Activated naive CD4-positive, alpha-beta T cell treated with anti-CD3 and anti-CD28 coated beads for 36 hours (primary cell): ENCODE measurements around the gene FGF14. TPM values are rescaled to one million over a fixed set of nuclear protein-coding genes. Genes with fewer than 3 reads are reported as not detected.

Experiments
- CTCF ChIA-PET: fragments of 350-600 bp; sonication (Branson Sonifier 250); formaldehyde crosslinking; loops from one replicate; lab custom pipeline; 2021; ENCODE audit warnings: antibody characterized with exemption; lab: Charles Lee
- DNase-seq: peaks from one replicate; pipeline ENCODE4 v3.0.0-alpha.2; 2020
- H3K27ac Mint-ChIP-seq: one replicate; pipeline ENCODE4 v1.8.0; 2021; ENCODE audit warnings: mild to moderate bottlenecking, mixed read lengths
- H3K27me3 Mint-ChIP-seq: one replicate; pipeline ENCODE4 v1.8.0; 2021; ENCODE audit warnings: low read depth, mixed read lengths
- H3K36me3 Mint-ChIP-seq: one replicate; pipeline ENCODE4 v1.8.0; 2021; ENCODE audit warnings: low read depth, mixed read lengths
- H3K4me1 Mint-ChIP-seq: one replicate; pipeline ENCODE4 v1.8.0; 2021; ENCODE audit warnings: low read depth, mixed read lengths
- H3K4me3 Mint-ChIP-seq: one replicate; pipeline ENCODE4 v1.8.0; 2021; ENCODE audit warnings: mild to moderate bottlenecking, moderate library complexity, mixed read lengths
- H3K9me3 Mint-ChIP-seq: one replicate; pipeline ENCODE4 v1.8.0; 2021; ENCODE audit warnings: mixed read lengths
- intact Hi-C: fragments of 100-400 bp; cut with micrococcal nuclease; formaldehyde crosslinking; loops from one replicate; pipeline ENCODE4 v1.15.1; 2023
- total RNA-seq, 2 experiments: library from RNA; stranded (reverse); gene quantifications; one replicate each; pipeline ENCODE4 v1.2.3, GENCODE V29; 2021

Gene FGF14
- total RNA-seq, 2 experiments from 2014 or later = not detected

- no peak for DNase-seq
- H3K27ac Mint-ChIP-seq = no peak overlapping the region
- no peaks in the 10 kb centered on the region for H3K9me3 Mint-ChIP-seq
- H3K27me3 Mint-ChIP-seq = peaks cover 10% of the 10 kb centered on the region
- intact Hi-C loops = no loop called here
- H3K4me3 Mint-ChIP-seq = no peak overlapping the region
- H3K36me3 Mint-ChIP-seq = no peaks in the 10 kb centered on the region
- CTCF ChIA-PET = no interaction called here
- no peaks in the 10 kb centered on the region for H3K4me1 Mint-ChIP-seq
These were observed 134.7 kb downstream of the FGF14 start for GRCh38 chr13:102267191-102267590.

- H3K4me3 Mint-ChIP-seq = no peak overlapping the region
- H3K27ac Mint-ChIP-seq = no peak overlapping the region
- H3K27me3 Mint-ChIP-seq = peaks cover 12% of the 10 kb centered on the region
- H3K36me3 Mint-ChIP-seq = no peaks in the 10 kb centered on the region
- CTCF ChIA-PET = no interaction called here
- no peak for DNase-seq
- no peaks in the 10 kb centered on the region for H3K9me3 Mint-ChIP-seq
- intact Hi-C loops = no loop called here
- no peaks in the 10 kb centered on the region for H3K4me1 Mint-ChIP-seq
These were observed 140.0 kb downstream of the FGF14 start for GRCh38 chr13:102261809-102262208.

GRCh38 chr13:102261316-102261715 lies 140.5 kb downstream of the FGF14 start:
- no peaks in the 10 kb centered on the region for H3K36me3 Mint-ChIP-seq
- no peaks in the 10 kb centered on the region for H3K9me3 Mint-ChIP-seq
- no peak overlapping the region for H3K4me3 Mint-ChIP-seq
- CTCF ChIA-PET = no interaction called here
- peaks cover 12% of the 10 kb centered on the region for H3K27me3 Mint-ChIP-seq
- DNase-seq = no peak
- intact Hi-C loops = no loop called here
- no peak overlapping the region for H3K27ac Mint-ChIP-seq
- H3K4me1 Mint-ChIP-seq = no peaks in the 10 kb centered on the region

- H3K27ac Mint-ChIP-seq = no peak overlapping the region
These were observed 141.6 kb downstream of the FGF14 start for GRCh38 chr13:102260256-102260655.

GRCh38 chr13:102255409-102255808 lies 146.4 kb downstream of the FGF14 start:
- Mint-ChIP-seq H3K27me3 (no peaks in the 10 kb centered on the region), H3K36me3 (no peaks in the 10 kb centered on the region), H3K9me3 (no peaks in the 10 kb centered on the region), H3K4me1 (no peaks in the 10 kb centered on the region), H3K27ac (no peak overlapping the region), H3K4me3 (no peak overlapping the region)
- DNase-seq = no peak
- intact Hi-C loops = no loop called here
- CTCF ChIA-PET = no interaction called here

More at GRCh38 chr13:102260256-102260655, 141.6 kb downstream of the FGF14 start:
- Mint-ChIP-seq H3K4me3 (no peak overlapping the region), H3K36me3 (no peaks in the 10 kb centered on the region), H3K4me1 (no peaks in the 10 kb centered on the region), H3K9me3 (no peaks in the 10 kb centered on the region), H3K27me3 (peaks cover 12% of the 10 kb centered on the region)
- intact Hi-C loops = no loop called here
- DNase-seq = no peak
- CTCF ChIA-PET = no interaction called here

GRCh38 chr13:102251817-102252216 lies 150.0 kb downstream of the FGF14 start:
- CTCF ChIA-PET = no interaction called here
- intact Hi-C loops = no loop called here
- no peak for DNase-seq
- Mint-ChIP-seq H3K4me1 (no peaks in the 10 kb centered on the region), H3K36me3 (no peaks in the 10 kb centered on the region), H3K9me3 (no peaks in the 10 kb centered on the region), H3K4me3 (no peak overlapping the region), H3K27ac (no peak overlapping the region), H3K27me3 (peaks cover under 1% of the 10 kb centered on the region)

- Mint-ChIP-seq H3K9me3 (no peaks in the 10 kb centered on the region), H3K4me1 (no peaks in the 10 kb centered on the region), H3K4me3 (no peak overlapping the region), H3K36me3 (no peaks in the 10 kb centered on the region), H3K27ac (no peak overlapping the region), H3K27me3 (peaks cover 2% of the 10 kb centered on the region)
- DNase-seq = no peak
- intact Hi-C loops = no loop called here
- CTCF ChIA-PET = no interaction called here
These were observed 151.4 kb downstream of the FGF14 start for GRCh38 chr13:102250448-102250847.

GRCh38 chr13:102244607-102245227 lies 157.1 kb downstream of the FGF14 start:
- Mint-ChIP-seq H3K36me3 (no peaks in the 10 kb centered on the region), H3K4me1 (no peaks in the 10 kb centered on the region), H3K27ac (no peak overlapping the region), H3K27me3 (peaks cover 6% of the 10 kb centered on the region), H3K9me3 (no peaks in the 10 kb centered on the region), H3K4me3 (no peak overlapping the region)
- CTCF ChIA-PET = no interaction called here
- no peak for DNase-seq
- intact Hi-C loops = no loop called here

- DNase-seq = no peak
- H3K4me3 Mint-ChIP-seq = no peak overlapping the region
- intact Hi-C loops = no loop called here
- CTCF ChIA-PET = interaction anchor here (0.6 kb wide), 1 partner anchor 206 kb away, joined by 3 read pairs; no protein-coding TSS in a partner anchor
- H3K27me3 Mint-ChIP-seq = peaks cover 11% of the 10 kb centered on the region
- H3K36me3 Mint-ChIP-seq = no peaks in the 10 kb centered on the region
- no peaks in the 10 kb centered on the region for H3K9me3 Mint-ChIP-seq
- H3K4me1 Mint-ChIP-seq = no peaks in the 10 kb centered on the region
- H3K27ac Mint-ChIP-seq = no peak overlapping the region
These were observed 161.7 kb downstream of the FGF14 start for GRCh38 chr13:102240110-102240509.

- H3K27ac Mint-ChIP-seq = no peak overlapping the region
- CTCF ChIA-PET = no interaction called here
- H3K4me3 Mint-ChIP-seq = no peak overlapping the region
- no peaks in the 10 kb centered on the region for H3K9me3 Mint-ChIP-seq
- no peak for DNase-seq
- peaks cover 13% of the 10 kb centered on the region for H3K27me3 Mint-ChIP-seq
- no peaks in the 10 kb centered on the region for H3K36me3 Mint-ChIP-seq
- intact Hi-C loops = no loop called here
- no peaks in the 10 kb centered on the region for H3K4me1 Mint-ChIP-seq
These were observed 164.6 kb downstream of the FGF14 start for GRCh38 chr13:102237230-102237629.

- intact Hi-C loops = no loop called here
- H3K27me3 Mint-ChIP-seq = peaks cover 13% of the 10 kb centered on the region
- H3K4me1 Mint-ChIP-seq = no peaks in the 10 kb centered on the region
- no peak overlapping the region for H3K27ac Mint-ChIP-seq
- H3K9me3 Mint-ChIP-seq = no peaks in the 10 kb centered on the region
- no peaks in the 10 kb centered on the region for H3K36me3 Mint-ChIP-seq
- CTCF ChIA-PET = no interaction called here
- DNase-seq = no peak
- no peak overlapping the region for H3K4me3 Mint-ChIP-seq
These were observed 165.0 kb downstream of the FGF14 start for GRCh38 chr13:102236830-102237229.

GRCh38 chr13:102236341-102236740 lies 165.5 kb downstream of the FGF14 start:
- DNase-seq = no peak
- Mint-ChIP-seq H3K27me3 (peaks cover 13% of the 10 kb centered on the region), H3K36me3 (no peaks in the 10 kb centered on the region), H3K27ac (no peak overlapping the region), H3K9me3 (no peaks in the 10 kb centered on the region), H3K4me1 (no peaks in the 10 kb centered on the region), H3K4me3 (no peak overlapping the region)
- CTCF ChIA-PET = no interaction called here
- intact Hi-C loops = no loop called here

GRCh38 chr13:102235689-102236088 lies 166.2 kb downstream of the FGF14 start:
- no peak for DNase-seq
- no peak overlapping the region for H3K27ac Mint-ChIP-seq
- intact Hi-C loops = no loop called here
- H3K9me3 Mint-ChIP-seq = no peaks in the 10 kb centered on the region
- H3K4me1 Mint-ChIP-seq = no peaks in the 10 kb centered on the region
- no peaks in the 10 kb centered on the region for H3K36me3 Mint-ChIP-seq
- H3K27me3 Mint-ChIP-seq = peaks cover 13% of the 10 kb centered on the region
- CTCF ChIA-PET = no interaction called here
- H3K4me3 Mint-ChIP-seq = no peak overlapping the region
